Measurements from ENCODE around the gene OVOL2. TPM values are rescaled to one million over a fixed set of nuclear protein-coding genes. Genes with fewer than 3 reads are reported as not detected.

The OVOL2 gene
- total and polyA plus RNA-seq, 3 experiments from 2014 or later: not detected

GRCh38 chr20:18006684-18007083 lies 51.0 kb downstream of the OVOL2 start:
- no peaks in the 10 kb centered on the region for H3K4me1 ChIP-seq (ENCODE audit: insufficient read depth, low read length)
- CTCF ChIA-PET: interaction anchor here (0.9 kb wide), 1 partner anchor 12 kb away, joined by 3 read pairs; no protein-coding TSS in a partner anchor
- no peak overlapping the region for H3K27ac ChIP-seq (ENCODE audit: low read depth, low read length)
- no peaks in the 10 kb centered on the region for H3K36me3 Mint-ChIP-seq
- no peaks in the 10 kb centered on the region for H3K27me3 ChIP-seq (ENCODE audit: insufficient read depth, low read length, poor library complexity, severe bottlenecking)
- H3K9me3 Mint-ChIP-seq: no peaks in the 10 kb centered on the region
- DNase-seq: no peak
- no peak overlapping the region for H3K4me3 ChIP-seq (ENCODE audit: low read length)
- POLR2A ChIA-PET: no interaction called here
- H3K4me1 Mint-ChIP-seq: no peaks in the 10 kb centered on the region
- no peaks in the 10 kb centered on the region for H3K9me3 ChIP-seq (ENCODE audit: low read length)
- no peaks in the 10 kb centered on the region for H3K27me3 Mint-ChIP-seq
- H3K4me3 Mint-ChIP-seq: no peak overlapping the region
- H3K36me3 ChIP-seq (ENCODE audit: insufficient read depth, low read length): no peaks in the 10 kb centered on the region
- no peak overlapping the region for H3K27ac Mint-ChIP-seq

- Histone ChIP-seq H3K9me3 (ENCODE audit: low read length) (no peaks in the 10 kb centered on the region), H3K36me3 (ENCODE audit: insufficient read depth, low read length) (no peaks in the 10 kb centered on the region), H3K27me3 (ENCODE audit: insufficient read depth, low read length, poor library complexity, severe bottlenecking) (no peaks in the 10 kb centered on the region), H3K4me1 (ENCODE audit: insufficient read depth, low read length) (no peaks in the 10 kb centered on the region), H3K27ac (ENCODE audit: low read depth, low read length) (no peak overlapping the region), H3K4me3 (ENCODE audit: low read length) (no peak overlapping the region)
- Mint-ChIP-seq H3K27me3 (no peaks in the 10 kb centered on the region), H3K36me3 (no peaks in the 10 kb centered on the region), H3K4me1 (no peaks in the 10 kb centered on the region), H3K27ac (no peak overlapping the region), H3K9me3 (no peaks in the 10 kb centered on the region), H3K4me3 (no peak overlapping the region)
- POLR2A ChIA-PET: no interaction called here
- CTCF ChIA-PET: no interaction called here
- no peak for DNase-seq
These were observed 51.7 kb downstream of the OVOL2 start for GRCh38 chr20:18005990-18006364.

- Histone ChIP-seq H3K9me3 (ENCODE audit: low read length) (no peaks in the 10 kb centered on the region), H3K4me1 (ENCODE audit: insufficient read depth, low read length) (no peaks in the 10 kb centered on the region), H3K27me3 (ENCODE audit: insufficient read depth, low read length, poor library complexity, severe bottlenecking) (no peaks in the 10 kb centered on the region), H3K27ac (ENCODE audit: low read depth, low read length) (no peak overlapping the region), H3K4me3 (ENCODE audit: low read length) (no peak overlapping the region), H3K36me3 (ENCODE audit: insufficient read depth, low read length) (no peaks in the 10 kb centered on the region)
- no peak for DNase-seq
- Mint-ChIP-seq H3K36me3 (no peaks in the 10 kb centered on the region), H3K27ac (no peak overlapping the region), H3K4me1 (no peaks in the 10 kb centered on the region), H3K27me3 (no peaks in the 10 kb centered on the region), H3K4me3 (no peak overlapping the region), H3K9me3 (no peaks in the 10 kb centered on the region)
- POLR2A ChIA-PET: no interaction called here
- CTCF ChIA-PET: no interaction called here
These were observed 52.3 kb downstream of the OVOL2 start for GRCh38 chr20:18005170-18005989.

- Mint-ChIP-seq H3K27ac (no peak overlapping the region), H3K4me1 (no peaks in the 10 kb centered on the region), H3K36me3 (no peaks in the 10 kb centered on the region), H3K4me3 (no peak overlapping the region), H3K9me3 (no peaks in the 10 kb centered on the region), H3K27me3 (no peaks in the 10 kb centered on the region)
- no peaks in the 10 kb centered on the region for H3K36me3 ChIP-seq (ENCODE audit: insufficient read depth, low read length)
- H3K27me3 ChIP-seq (ENCODE audit: insufficient read depth, low read length, poor library complexity, severe bottlenecking): no peaks in the 10 kb centered on the region
- ChIA-PET CTCF (no interaction called here), POLR2A (no interaction called here)
- H3K9me3 ChIP-seq (ENCODE audit: low read length): no peaks in the 10 kb centered on the region
- H3K27ac ChIP-seq (ENCODE audit: low read depth, low read length): no peak overlapping the region
- H3K4me1 ChIP-seq (ENCODE audit: insufficient read depth, low read length): no peaks in the 10 kb centered on the region
- DNase-seq: no peak
- H3K4me3 ChIP-seq (ENCODE audit: low read length): no peak overlapping the region
These were observed 53.2 kb downstream of the OVOL2 start for GRCh38 chr20:18004384-18005031.

GRCh38 chr20:18003897-18004296 lies 53.8 kb downstream of the OVOL2 start:
- ChIA-PET CTCF (no interaction called here), POLR2A (no interaction called here)
- Histone ChIP-seq H3K4me1 (ENCODE audit: insufficient read depth, low read length) (no peaks in the 10 kb centered on the region), H3K9me3 (ENCODE audit: low read length) (no peaks in the 10 kb centered on the region), H3K4me3 (ENCODE audit: low read length) (no peak overlapping the region), H3K27ac (ENCODE audit: low read depth, low read length) (no peak overlapping the region), H3K36me3 (ENCODE audit: insufficient read depth, low read length) (no peaks in the 10 kb centered on the region), H3K27me3 (ENCODE audit: insufficient read depth, low read length, poor library complexity, severe bottlenecking) (no peaks in the 10 kb centered on the region)
- Mint-ChIP-seq H3K9me3 (no peaks in the 10 kb centered on the region), H3K4me1 (no peaks in the 10 kb centered on the region), H3K36me3 (no peaks in the 10 kb centered on the region), H3K27ac (no peak overlapping the region), H3K27me3 (no peaks in the 10 kb centered on the region), H3K4me3 (peak overlapping the region in 1 of 7 donors; percentile 30)
- no peak for DNase-seq

GRCh38 chr20:18001131-18001921 lies 56.4 kb downstream of the OVOL2 start:
- Mint-ChIP-seq H3K27me3 (no peaks in the 10 kb centered on the region), H3K36me3 (no peaks in the 10 kb centered on the region), H3K9me3 (no peaks in the 10 kb centered on the region), H3K27ac (peak overlapping the region in 2 of 8 donors; percentile 3 to 13), H3K4me3 (no peak overlapping the region), H3K4me1 (peaks cover 0 to under 1% (median under 1%) of the 10 kb centered on the region in 3 donors)
- no peaks in the 10 kb centered on the region for H3K9me3 ChIP-seq (ENCODE audit: low read length)
- no peak for DNase-seq
- H3K36me3 ChIP-seq (ENCODE audit: insufficient read depth, low read length): no peaks in the 10 kb centered on the region
- H3K4me3 ChIP-seq (ENCODE audit: low read length): no peak overlapping the region
- H3K27me3 ChIP-seq (ENCODE audit: insufficient read depth, low read length, poor library complexity, severe bottlenecking): no peaks in the 10 kb centered on the region
- no peak overlapping the region for H3K27ac ChIP-seq (ENCODE audit: low read depth, low read length)
- CTCF ChIA-PET: interaction anchor here (0.7 kb wide), 1 partner anchor 34 kb away, joined by 3 read pairs; no protein-coding TSS in a partner anchor
- POLR2A ChIA-PET: no interaction called here
- no peaks in the 10 kb centered on the region for H3K4me1 ChIP-seq (ENCODE audit: insufficient read depth, low read length)

- Histone ChIP-seq H3K36me3 (ENCODE audit: insufficient read depth, low read length) (no peaks in the 10 kb centered on the region), H3K4me3 (ENCODE audit: low read length) (no peak overlapping the region), H3K27me3 (ENCODE audit: insufficient read depth, low read length, poor library complexity, severe bottlenecking) (no peaks in the 10 kb centered on the region), H3K9me3 (ENCODE audit: low read length) (no peaks in the 10 kb centered on the region), H3K27ac (ENCODE audit: low read depth, low read length) (no peak overlapping the region), H3K4me1 (ENCODE audit: insufficient read depth, low read length) (peaks cover 3% of the 10 kb centered on the region)
- CTCF ChIA-PET: interaction anchor here (2.1 kb wide), 1 partner anchor 317 kb away, joined by 8 read pairs; the partner anchor contains the start of gene RRBP1
- POLR2A ChIA-PET: no interaction called here
- Mint-ChIP-seq H3K36me3 (no peaks in the 10 kb centered on the region), H3K27me3 (no peaks in the 10 kb centered on the region), H3K4me1 (peaks cover 5 to 7% (median 6%) of the 10 kb centered on the region in 3 donors), H3K27ac (peak overlapping the region in 1 of 8 donors; percentile 15), H3K4me3 (no peak overlapping the region), H3K9me3 (no peaks in the 10 kb centered on the region)
- no peak for DNase-seq
These were observed 58.1 kb downstream of the OVOL2 start for GRCh38 chr20:17999566-17999965.

- H3K27ac Mint-ChIP-seq: peak overlapping the region in 2 of 8 donors; percentile 28 to 30
- Histone ChIP-seq H3K4me1 (ENCODE audit: insufficient read depth, low read length) (peaks cover 3% of the 10 kb centered on the region), H3K27ac (ENCODE audit: low read depth, low read length) (no peak overlapping the region), H3K4me3 (ENCODE audit: low read length) (no peak overlapping the region), H3K27me3 (ENCODE audit: insufficient read depth, low read length, poor library complexity, severe bottlenecking) (no peaks in the 10 kb centered on the region), H3K36me3 (ENCODE audit: insufficient read depth, low read length) (no peaks in the 10 kb centered on the region), H3K9me3 (ENCODE audit: low read length) (no peaks in the 10 kb centered on the region)
- H3K36me3 Mint-ChIP-seq: no peaks in the 10 kb centered on the region
- ChIA-PET CTCF (interaction anchor here (0.8 to 2.1 kb wide), 2 partner anchors 30 to 316 kb away, joined by 3 to 8 read pairs; partner anchors contain the start of genes MGME1, RRBP1 and SNX5), POLR2A (no interaction called here)
- H3K4me3 Mint-ChIP-seq: no peak overlapping the region
- H3K27me3 Mint-ChIP-seq: no peaks in the 10 kb centered on the region
- no peaks in the 10 kb centered on the region for H3K9me3 Mint-ChIP-seq
- DNase-seq: no peak
- peaks cover 5 to 7% (median 6%) of the 10 kb centered on the region in 3 donors for H3K4me1 Mint-ChIP-seq
These were observed 59.3 kb downstream of the OVOL2 start for GRCh38 chr20:17998446-17998845.

Measured in CD8-positive, alpha-beta memory T cell (primary cell).